Measurements from ENCODE around the gene PKMYT1. TPM values are rescaled to one million over a fixed set of nuclear protein-coding genes. Genes with fewer than 3 reads are reported as not detected.
"Not testable (repeated sequence)": the region's sequence is repeated elsewhere in the genome, so short reads cannot be mapped to it uniquely, and the experiment has no call there.

PKMYT1 gene
- total RNA-seq, 1 donor from 2014 or later, result 2.1 TPM

DNA sequence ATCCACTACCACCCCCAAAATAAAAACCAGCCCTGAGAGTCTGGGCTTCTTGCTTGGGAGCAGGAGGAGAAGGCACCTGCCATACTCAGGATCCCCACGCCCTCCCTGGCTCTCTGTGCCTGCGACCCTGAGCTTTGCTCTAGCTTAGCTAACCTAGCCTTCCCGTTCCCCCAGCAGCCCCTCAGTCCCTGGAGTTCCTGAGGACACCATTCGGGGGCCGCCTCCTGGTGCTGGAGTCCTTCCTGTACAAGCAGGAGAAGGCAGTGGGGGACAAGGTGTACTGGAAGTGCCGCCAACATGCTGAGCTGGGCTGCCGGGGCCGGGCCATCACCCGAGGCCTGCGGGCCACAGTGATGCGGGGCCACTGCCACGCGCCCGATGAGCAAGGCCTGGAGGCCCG lies 50.0 kb downstream of the PKMYT1 start:
- H3K4me1 ChIP-seq (ENCODE audit: control insufficient read depth in 3 of 3, insufficient read depth in 3 of 3, low read length in 3 of 3), result peaks cover 7 to 9% (median 8%) of the 10 kb centered on the region in 3 donors
- H3K9me3 ChIP-seq (ENCODE audit: control insufficient read depth in 3 of 3, low read length in 3 of 3), result no peaks in the 10 kb centered on the region
- no peak overlapping the region for H3K9ac ChIP-seq (ENCODE audit: low read depth in 1 of 3, low read length in 3 of 3)
- H3K4me3 ChIP-seq (ENCODE audit: low read length in 3 of 3), result no peak overlapping the region
- peaks cover 18 to 37% (median 31%) of the 10 kb centered on the region in 3 donors for H3K36me3 ChIP-seq (ENCODE audit: control insufficient read depth in 3 of 3, insufficient read depth in 3 of 3, low read length in 3 of 3)
- H3K27ac ChIP-seq (ENCODE audit: low read depth, low read length), result no peak overlapping the region
- H3K27me3 ChIP-seq (ENCODE audit: control insufficient read depth in 3 of 3, insufficient read depth in 3 of 3, low read length in 3 of 3), result no peaks in the 10 kb centered on the region

DNA sequence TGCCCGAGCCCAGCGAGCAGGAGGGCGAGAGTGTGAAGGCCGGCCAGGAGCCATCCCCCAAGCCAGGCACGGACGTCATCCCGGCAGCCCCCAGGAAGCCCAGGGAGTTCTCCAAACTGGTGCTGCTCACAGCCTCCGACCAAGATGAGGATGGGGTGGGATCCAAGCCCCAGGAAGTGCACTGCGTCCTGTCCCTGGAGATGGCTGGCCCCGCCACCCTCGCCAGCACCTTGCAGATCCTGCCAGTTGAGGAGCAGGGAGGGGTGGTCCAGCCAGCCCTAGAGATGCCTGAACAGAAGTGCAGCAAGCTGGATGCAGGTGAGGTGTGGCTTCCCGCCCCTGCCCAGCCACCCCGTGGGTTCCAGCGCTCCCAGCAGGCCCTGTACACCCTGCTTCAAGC lies 50.6 kb downstream of the PKMYT1 start:
- Histone ChIP-seq H3K4me3 (ENCODE audit: low read length in 3 of 3) (no peak overlapping the region), H3K27me3 (ENCODE audit: control insufficient read depth in 3 of 3, insufficient read depth in 3 of 3, low read length in 3 of 3) (no peaks in the 10 kb centered on the region), H3K27ac (ENCODE audit: low read depth, low read length) (no peak overlapping the region), H3K4me1 (ENCODE audit: control insufficient read depth in 3 of 3, insufficient read depth in 3 of 3, low read length in 3 of 3) (peaks cover 7 to 9% (median 8%) of the 10 kb centered on the region in 3 donors), H3K9me3 (ENCODE audit: control insufficient read depth in 3 of 3, low read length in 3 of 3) (no peaks in the 10 kb centered on the region), H3K9ac (ENCODE audit: low read depth in 1 of 3, low read length in 3 of 3) (no peak overlapping the region), H3K36me3 (ENCODE audit: control insufficient read depth in 3 of 3, insufficient read depth in 3 of 3, low read length in 3 of 3) (peaks cover 16 to 35% (median 31%) of the 10 kb centered on the region in 3 donors)

DNA sequence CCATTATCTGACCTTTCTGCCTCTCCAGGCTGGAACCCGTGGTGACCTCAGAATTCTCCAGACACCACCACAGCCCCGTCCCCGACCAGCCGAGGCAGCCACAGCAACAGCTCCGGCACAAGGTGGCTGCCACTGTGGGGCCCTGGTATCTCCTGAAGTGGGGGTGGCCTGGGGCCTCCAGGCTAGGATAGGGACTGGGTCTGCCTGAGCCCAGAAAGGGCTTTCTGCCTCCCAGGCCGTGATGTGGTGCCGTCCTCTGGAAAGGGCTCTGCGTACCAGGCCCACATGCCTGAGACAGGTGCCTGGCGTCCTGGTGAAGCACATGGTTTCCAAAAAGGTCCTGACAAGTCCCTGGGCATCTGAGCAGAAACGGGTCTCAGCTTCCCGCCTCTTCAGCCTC lies 51.5 kb downstream of the PKMYT1 start:
- H3K36me3 ChIP-seq (ENCODE audit: control insufficient read depth in 3 of 3, insufficient read depth in 3 of 3, low read length in 3 of 3), result peaks cover 7 to 29% (median 28%) of the 10 kb centered on the region in 3 donors
- H3K9me3 ChIP-seq (ENCODE audit: control insufficient read depth in 3 of 3, low read length in 3 of 3), result no peaks in the 10 kb centered on the region

DNA sequence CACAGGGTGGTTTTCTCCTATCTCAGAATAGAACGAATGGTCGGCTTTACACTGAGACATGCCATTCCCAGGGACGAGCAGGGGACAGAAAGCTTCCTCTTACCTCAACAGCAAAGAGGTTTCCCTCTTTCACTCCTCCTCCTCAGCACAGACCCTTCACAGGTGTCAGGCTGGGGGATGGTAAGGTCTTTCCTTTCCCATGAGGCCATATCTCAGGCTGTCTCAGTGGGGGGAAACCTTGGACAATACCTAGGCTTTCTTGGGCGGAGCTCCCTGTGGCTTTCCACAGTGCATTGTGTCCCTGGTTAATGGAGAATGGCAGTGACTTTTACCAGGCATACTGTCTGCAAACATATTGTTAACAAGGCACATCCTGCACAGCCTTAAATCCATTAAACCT lies 52.1 kb downstream of the PKMYT1 start:
- H3K36me3 ChIP-seq (ENCODE audit: control insufficient read depth in 3 of 3, insufficient read depth in 3 of 3, low read length in 3 of 3), result peaks cover 7 to 24% (median 22%) of the 10 kb centered on the region in 3 donors
- H3K4me3 ChIP-seq (ENCODE audit: low read length in 3 of 3); H3K9ac ChIP-seq (ENCODE audit: low read depth in 1 of 3, low read length in 3 of 3); H3K27ac ChIP-seq (ENCODE audit: low read depth, low read length); H3K4me1 ChIP-seq (ENCODE audit: control insufficient read depth in 3 of 3, insufficient read depth in 3 of 3, low read length in 3 of 3); H3K27me3 ChIP-seq (ENCODE audit: control insufficient read depth in 3 of 3, insufficient read depth in 3 of 3, low read length in 3 of 3); H3K9me3 ChIP-seq (ENCODE audit: control insufficient read depth in 3 of 3, low read length in 3 of 3): not testable (repeated sequence)

More for the DNA sequence above, 51.5 kb downstream of the PKMYT1 start:
- Histone ChIP-seq H3K27ac (ENCODE audit: low read depth, low read length) (no peak overlapping the region), H3K4me1 (ENCODE audit: control insufficient read depth in 3 of 3, insufficient read depth in 3 of 3, low read length in 3 of 3) (peaks cover 7 to 9% (median 8%) of the 10 kb centered on the region in 3 donors), H3K9ac (ENCODE audit: low read depth in 1 of 3, low read length in 3 of 3) (no peak overlapping the region), H3K4me3 (ENCODE audit: low read length in 3 of 3) (no peak overlapping the region), H3K27me3 (ENCODE audit: control insufficient read depth in 3 of 3, insufficient read depth in 3 of 3, low read length in 3 of 3) (no peaks in the 10 kb centered on the region)

DNA sequence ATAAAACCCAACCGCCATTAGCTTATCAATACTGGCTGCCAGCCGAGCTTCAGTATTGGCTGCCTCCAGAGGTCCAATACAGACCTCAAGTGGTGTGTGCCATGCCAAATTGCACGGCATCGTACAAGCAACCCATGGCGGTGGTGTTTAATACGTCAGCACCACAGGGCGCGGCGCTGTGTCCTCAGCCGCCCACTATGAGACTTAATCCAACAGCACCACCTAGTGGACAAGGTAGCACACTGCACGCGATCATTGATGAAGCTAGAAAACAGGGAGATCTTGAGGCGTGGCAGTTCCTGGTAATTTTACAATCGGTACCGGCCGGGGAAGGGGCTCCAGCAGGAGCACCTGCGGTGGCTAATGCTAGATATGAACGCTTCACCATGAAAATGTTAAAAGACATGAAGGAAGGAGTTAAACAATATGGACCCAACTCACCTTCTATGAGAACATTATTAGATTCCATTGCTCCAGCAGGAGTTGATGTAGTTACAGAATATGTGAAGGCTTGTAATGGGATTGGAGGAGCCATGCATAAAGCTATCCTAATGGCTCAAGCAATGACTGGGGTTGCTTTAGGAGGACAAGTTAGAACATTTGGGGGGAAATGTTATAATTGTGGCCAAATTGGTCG lies 53.1 kb downstream of the PKMYT1 start:
- Histone ChIP-seq H3K36me3 (ENCODE audit: control insufficient read depth in 3 of 3, insufficient read depth in 3 of 3, low read length in 3 of 3) (peaks cover 10 to 22% (median 21%) of the 10 kb centered on the region in 3 donors), H3K9ac (ENCODE audit: low read depth in 1 of 3, low read length in 3 of 3) (peak overlapping the region in 1 of 3 donors; percentile 62), H3K27ac (ENCODE audit: low read depth, low read length) (no peak overlapping the region), H3K27me3 (ENCODE audit: control insufficient read depth in 3 of 3, insufficient read depth in 3 of 3, low read length in 3 of 3) (no peaks in the 10 kb centered on the region), H3K4me1 (ENCODE audit: control insufficient read depth in 3 of 3, insufficient read depth in 3 of 3, low read length in 3 of 3) (peaks cover 7 to 9% (median 8%) of the 10 kb centered on the region in 3 donors), H3K4me3 (ENCODE audit: low read length in 3 of 3) (peak overlapping the region; percentile 64 to 72 (median 65)), H3K9me3 (ENCODE audit: control insufficient read depth in 3 of 3, low read length in 3 of 3) (no peaks in the 10 kb centered on the region)

- Histone ChIP-seq H3K4me3 (ENCODE audit: low read length in 3 of 3) (peak overlapping the region; percentile 64 to 72 (median 65)), H3K9ac (ENCODE audit: low read depth in 1 of 3, low read length in 3 of 3) (peak overlapping the region in 1 of 3 donors; percentile 62), H3K9me3 (ENCODE audit: control insufficient read depth in 3 of 3, low read length in 3 of 3) (no peaks in the 10 kb centered on the region), H3K27ac (ENCODE audit: low read depth, low read length) (no peak overlapping the region), H3K4me1 (ENCODE audit: control insufficient read depth in 3 of 3, insufficient read depth in 3 of 3, low read length in 3 of 3) (peaks cover 7 to 9% (median 8%) of the 10 kb centered on the region in 3 donors), H3K36me3 (ENCODE audit: control insufficient read depth in 3 of 3, insufficient read depth in 3 of 3, low read length in 3 of 3) (peaks cover 10 to 23% (median 22%) of the 10 kb centered on the region in 3 donors), H3K27me3 (ENCODE audit: control insufficient read depth in 3 of 3, insufficient read depth in 3 of 3, low read length in 3 of 3) (no peaks in the 10 kb centered on the region)
Observed at GRCh38 chr16:2926650-2926999, 53.6 kb downstream of the PKMYT1 start.

- Histone ChIP-seq H3K9me3 (ENCODE audit: control insufficient read depth in 3 of 3, low read length in 3 of 3) (no peaks in the 10 kb centered on the region), H3K27me3 (ENCODE audit: control insufficient read depth in 3 of 3, insufficient read depth in 3 of 3, low read length in 3 of 3) (no peaks in the 10 kb centered on the region), H3K4me1 (ENCODE audit: control insufficient read depth in 3 of 3, insufficient read depth in 3 of 3, low read length in 3 of 3) (peaks cover 7 to 9% (median 8%) of the 10 kb centered on the region in 3 donors), H3K36me3 (ENCODE audit: control insufficient read depth in 3 of 3, insufficient read depth in 3 of 3, low read length in 3 of 3) (peaks cover 10 to 22% (median 20%) of the 10 kb centered on the region in 3 donors), H3K9ac (ENCODE audit: low read depth in 1 of 3, low read length in 3 of 3) (no peak overlapping the region), H3K27ac (ENCODE audit: low read depth, low read length) (no peak overlapping the region), H3K4me3 (ENCODE audit: low read length in 3 of 3) (no peak overlapping the region)
Observed at GRCh38 chr16:2925951-2926649, 54.1 kb downstream of the PKMYT1 start.

- no peak overlapping the region for H3K9ac ChIP-seq (ENCODE audit: low read depth in 1 of 3, low read length in 3 of 3)
- H3K27ac ChIP-seq (ENCODE audit: low read depth, low read length), result no peak overlapping the region
- peaks cover 7 to 9% (median 8%) of the 10 kb centered on the region in 3 donors for H3K4me1 ChIP-seq (ENCODE audit: control insufficient read depth in 3 of 3, insufficient read depth in 3 of 3, low read length in 3 of 3)
- no peaks in the 10 kb centered on the region for H3K9me3 ChIP-seq (ENCODE audit: control insufficient read depth in 3 of 3, low read length in 3 of 3)
- peaks cover 8 to 16% (median 15%) of the 10 kb centered on the region in 3 donors for H3K36me3 ChIP-seq (ENCODE audit: control insufficient read depth in 3 of 3, insufficient read depth in 3 of 3, low read length in 3 of 3)
- no peaks in the 10 kb centered on the region for H3K27me3 ChIP-seq (ENCODE audit: control insufficient read depth in 3 of 3, insufficient read depth in 3 of 3, low read length in 3 of 3)
- no peak overlapping the region for H3K4me3 ChIP-seq (ENCODE audit: low read length in 3 of 3)
Observed at GRCh38 chr16:2924901-2925755, 55.1 kb downstream of the PKMYT1 start.

DNA sequence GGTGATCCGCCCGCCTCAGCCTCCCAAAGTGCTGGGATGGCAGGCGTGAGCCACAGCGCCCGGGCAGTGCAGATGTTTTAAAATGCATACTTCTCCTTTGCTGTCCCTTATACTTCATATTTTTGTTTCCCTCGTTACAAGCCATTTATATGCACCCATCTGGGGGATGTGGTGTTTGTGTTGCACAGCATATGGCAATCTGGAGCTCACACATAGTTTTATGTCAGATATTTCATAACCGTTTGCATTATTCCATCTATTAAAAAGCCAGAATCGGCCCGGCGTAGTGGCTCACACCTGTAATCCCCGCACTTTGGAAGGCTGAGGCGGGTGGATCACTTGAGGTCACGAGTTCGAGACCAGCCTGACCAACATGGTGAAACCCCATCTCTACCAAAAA lies 56.8 kb downstream of the PKMYT1 start:
- Histone ChIP-seq H3K27me3 (ENCODE audit: control insufficient read depth in 3 of 3, insufficient read depth in 3 of 3, low read length in 3 of 3) (no peaks in the 10 kb centered on the region), H3K4me3 (ENCODE audit: low read length in 3 of 3) (no peak overlapping the region), H3K9me3 (ENCODE audit: control insufficient read depth in 3 of 3, low read length in 3 of 3) (no peaks in the 10 kb centered on the region), H3K4me1 (ENCODE audit: control insufficient read depth in 3 of 3, insufficient read depth in 3 of 3, low read length in 3 of 3) (peaks cover 9 to 13% (median 10%) of the 10 kb centered on the region in 3 donors), H3K9ac (ENCODE audit: low read depth in 1 of 3, low read length in 3 of 3) (no peak overlapping the region), H3K27ac (ENCODE audit: low read depth, low read length) (no peak overlapping the region), H3K36me3 (ENCODE audit: control insufficient read depth in 3 of 3, insufficient read depth in 3 of 3, low read length in 3 of 3) (peaks cover 3 to 10% (median 8%) of the 10 kb centered on the region in 3 donors)
